Transverse colon (tissue), 4 donors: ENCODE measurements around the gene SNPH. TPM values are rescaled to one million over a fixed set of nuclear protein-coding genes. Genes with fewer than 3 reads are reported as not detected.
"Not testable (repeated sequence)": the region's sequence is repeated elsewhere in the genome, so short reads cannot be mapped to it uniquely, and the experiment has no call there.

Source experiments
- DNase-seq: peaks from one replicate; pipeline ENCODE4 v3.0.0-alpha.2; 2019
- H3K27ac ChIP-seq, 4 donors: fragments of 200-600 bp; sonication (generic); 2 replicates each; pipeline ENCODE4 v1.5.1; 2016 to 2018; ENCODE audit warnings: inconsistent platforms in 4 of 4
- H3K27me3 ChIP-seq: fragments of 200-600 bp; sonication (generic); 2 replicates; pipeline ENCODE4 v1.5.1; 2017; ENCODE audit warnings: inconsistent platforms
- H3K36me3 ChIP-seq, 4 donors: fragments of 200-600 bp; sonication (generic); 2 replicates each; pipeline ENCODE4 v1.5.1; 2017 to 2019; ENCODE audit warnings: inconsistent platforms in 4 of 4
- H3K4me1 ChIP-seq, 4 donors: fragments of 200-600 bp; sonication (generic); 2 replicates each; pipeline ENCODE4 v1.5.1; 2017 to 2020; ENCODE audit warnings: inconsistent platforms in 4 of 4
- H3K4me3 ChIP-seq, 4 donors: fragments of 200-600 bp; sonication (generic); 1 replicate in 1 of 4; 2 replicates in 3 of 4; pipeline versions ENCODE4 v1.5.1 to v1.6.1; 2017 to 2019; ENCODE audit warnings: inconsistent platforms in 4 of 4
- H3K9me3 ChIP-seq, 2 donors: fragments of 200-600 bp; sonication (generic); 2 replicates each; pipeline ENCODE4 v1.5.1; 2017 to 2019; ENCODE audit warnings: inconsistent platforms in 2 of 2
- EP300 ChIP-seq: sonication (generic); formaldehyde crosslinking; IDR thresholded peaks from one replicate; pipeline ENCODE4 v1.6.1; 2017; ENCODE audit warnings: antibody characterized with exemption, low read depth
- POLR2A ChIP-seq: fragments of 450-650 bp; IDR thresholded peaks from one replicate; pipeline ENCODE4 v1.6.1; 2016; ENCODE audit warnings: antibody characterized with exemption, mild to moderate bottlenecking, moderate library complexity
- POLR2AphosphoS5 ChIP-seq, 3 donors: sonication (generic); formaldehyde crosslinking; IDR thresholded peaks; one replicate each; pipeline ENCODE4 v1.6.1; 2016; ENCODE audit warnings: antibody characterized with exemption in 3 of 3
- WGBS, 2 donors: methylation state at CpG; one replicate each; pipeline ENCODE4 v1.1.5; 2018; ENCODE audit warnings: low coverage in 1 of 2; 5-methylcytosine and 5-hydroxymethylcytosine counted together
- in situ Hi-C, 4 donors: fragments of 200-750 bp; cut with MboI; loops; one replicate each; pipeline versions ENCODE4 v1.15.0 to v1.15.1; 2017; ENCODE audit warnings: low sequenced_read_pairs in 3 of 4, low pct_ligation_motif_present in 1 of 4, low pct_unique_long_range_greater_than_20kb in 1 of 4
- intact Hi-C: fragments of 100-400 bp; cut with DNase I; formaldehyde crosslinking; loops from one replicate; pipeline ENCODE4 v1.15.1; 2023; ENCODE audit warnings: low total_unique reads
- total RNA-seq, 4 donors: library from RNA; depleted of rRNA; stranded (reverse); fragments of >200 nt; gene quantifications; one replicate each; pipeline ENCODE4 v1.1.0, GENCODE V29; 2016
- TF ChIP-seq, protein P1 (sequence below), 5 experiments: fragments of 200-600 bp in 3 of 5; fragments of 450-650 bp in 2 of 5; sonication (generic) in 3 of 5; IDR thresholded peaks; 1 replicate in 2 of 5; 2 replicates in 3 of 5; pipeline ENCODE4 v1.5.1; 2016 to 2017; ENCODE audit warnings: antibody characterized with exemption in 5 of 5, inconsistent platforms in 3 of 5, mild to moderate bottlenecking in 2 of 5, moderate library complexity in 1 of 5

The SNPH gene, protein sequence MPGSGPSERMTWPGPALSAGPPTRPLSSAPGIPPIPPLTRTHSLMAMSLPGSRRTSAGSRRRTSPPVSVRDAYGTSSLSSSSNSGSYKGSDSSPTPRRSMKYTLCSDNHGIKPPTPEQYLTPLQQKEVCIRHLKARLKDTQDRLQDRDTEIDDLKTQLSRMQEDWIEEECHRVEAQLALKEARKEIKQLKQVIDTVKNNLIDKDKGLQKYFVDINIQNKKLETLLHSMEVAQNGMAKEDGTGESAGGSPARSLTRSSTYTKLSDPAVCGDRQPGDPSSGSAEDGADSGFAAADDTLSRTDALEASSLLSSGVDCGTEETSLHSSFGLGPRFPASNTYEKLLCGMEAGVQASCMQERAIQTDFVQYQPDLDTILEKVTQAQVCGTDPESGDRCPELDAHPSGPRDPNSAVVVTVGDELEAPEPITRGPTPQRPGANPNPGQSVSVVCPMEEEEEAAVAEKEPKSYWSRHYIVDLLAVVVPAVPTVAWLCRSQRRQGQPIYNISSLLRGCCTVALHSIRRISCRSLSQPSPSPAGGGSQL
- total RNA-seq, result 1 to 10 TPM; 2.2 to 2.6 (median 2.3) TPM

DNA sequence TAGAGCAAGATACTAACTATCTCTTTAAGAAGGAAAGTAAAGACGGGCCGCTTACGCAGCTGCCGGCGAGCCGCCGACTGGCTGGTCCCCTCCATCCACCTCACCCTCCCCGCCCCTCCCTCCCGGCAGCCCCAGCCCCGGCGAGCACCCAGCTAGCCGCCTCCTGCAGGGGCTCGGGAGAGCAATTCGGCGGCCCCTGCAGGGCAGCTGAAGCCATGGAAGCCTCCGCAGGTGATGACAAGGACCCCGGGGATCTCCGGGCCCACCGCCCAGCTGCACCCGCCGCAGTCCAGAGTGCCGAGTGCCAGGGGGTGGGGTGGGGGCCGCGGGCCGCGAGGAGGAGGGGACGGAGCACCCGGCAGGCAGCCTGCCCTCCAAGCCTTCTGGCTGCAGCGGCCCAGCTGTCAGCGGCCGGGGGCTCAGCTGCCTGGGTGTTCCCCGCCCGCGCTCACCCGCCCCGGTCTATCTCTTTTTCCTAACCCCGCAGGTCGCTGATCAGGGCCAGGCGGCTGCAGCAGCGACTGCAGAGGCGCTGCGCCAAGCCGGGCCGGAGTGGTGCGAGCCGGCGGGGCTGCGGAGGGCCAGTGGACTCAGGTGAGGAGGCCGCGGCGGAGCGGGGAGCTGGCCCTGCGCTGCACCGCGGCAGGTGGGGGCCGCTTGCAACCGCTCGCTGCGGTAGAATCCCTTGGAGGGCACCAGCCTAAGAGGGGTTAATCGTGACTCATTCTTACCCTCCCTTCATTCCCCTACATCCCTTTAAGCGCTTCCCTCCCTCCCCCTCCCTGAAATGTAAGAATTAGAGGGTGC lies at the start of gene SNPH:
TSS of gene SNPH (plus strand) at position 128 of the 807 bp plus-strand sequence. CDS start 29,946 bp downstream, outside the sequence.
- WGBS, 2 donors, result 1% methylated on average over 39 of the region's 61 CpGs; no CpG with 5 or more reads in 1 of the 2 donors
- DNase-seq, result peak; percentile 81
- peak in 1 of 3 donors; percentile 29 for TF ChIP-seq POLR2AphosphoS5 (IDR thresholded peaks at IDR 0.05)
- TF ChIP-seq, protein P1, sequence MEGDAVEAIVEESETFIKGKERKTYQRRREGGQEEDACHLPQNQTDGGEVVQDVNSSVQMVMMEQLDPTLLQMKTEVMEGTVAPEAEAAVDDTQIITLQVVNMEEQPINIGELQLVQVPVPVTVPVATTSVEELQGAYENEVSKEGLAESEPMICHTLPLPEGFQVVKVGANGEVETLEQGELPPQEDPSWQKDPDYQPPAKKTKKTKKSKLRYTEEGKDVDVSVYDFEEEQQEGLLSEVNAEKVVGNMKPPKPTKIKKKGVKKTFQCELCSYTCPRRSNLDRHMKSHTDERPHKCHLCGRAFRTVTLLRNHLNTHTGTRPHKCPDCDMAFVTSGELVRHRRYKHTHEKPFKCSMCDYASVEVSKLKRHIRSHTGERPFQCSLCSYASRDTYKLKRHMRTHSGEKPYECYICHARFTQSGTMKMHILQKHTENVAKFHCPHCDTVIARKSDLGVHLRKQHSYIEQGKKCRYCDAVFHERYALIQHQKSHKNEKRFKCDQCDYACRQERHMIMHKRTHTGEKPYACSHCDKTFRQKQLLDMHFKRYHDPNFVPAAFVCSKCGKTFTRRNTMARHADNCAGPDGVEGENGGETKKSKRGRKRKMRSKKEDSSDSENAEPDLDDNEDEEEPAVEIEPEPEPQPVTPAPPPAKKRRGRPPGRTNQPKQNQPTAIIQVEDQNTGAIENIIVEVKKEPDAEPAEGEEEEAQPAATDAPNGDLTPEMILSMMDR (IDR thresholded peaks at IDR 0.05), result no peak
- in situ Hi-C loops (no loop called here), intact Hi-C loops (no loop called here)
- Histone ChIP-seq H3K27ac (peak within 1 kb of the TSS; percentile 54 to 76 (median 73)), H3K9me3 (no peaks in the 10 kb centered on the region), H3K4me1 (peaks cover 0 to 16% (median 14%) of the 10 kb centered on the region in 4 donors), H3K36me3 (no peaks in the 10 kb centered on the region), H3K4me3 (peak within 1 kb of the TSS; percentile 52 to 76 (median 72)), H3K27me3 (no peaks in the 10 kb centered on the region)

DNA sequence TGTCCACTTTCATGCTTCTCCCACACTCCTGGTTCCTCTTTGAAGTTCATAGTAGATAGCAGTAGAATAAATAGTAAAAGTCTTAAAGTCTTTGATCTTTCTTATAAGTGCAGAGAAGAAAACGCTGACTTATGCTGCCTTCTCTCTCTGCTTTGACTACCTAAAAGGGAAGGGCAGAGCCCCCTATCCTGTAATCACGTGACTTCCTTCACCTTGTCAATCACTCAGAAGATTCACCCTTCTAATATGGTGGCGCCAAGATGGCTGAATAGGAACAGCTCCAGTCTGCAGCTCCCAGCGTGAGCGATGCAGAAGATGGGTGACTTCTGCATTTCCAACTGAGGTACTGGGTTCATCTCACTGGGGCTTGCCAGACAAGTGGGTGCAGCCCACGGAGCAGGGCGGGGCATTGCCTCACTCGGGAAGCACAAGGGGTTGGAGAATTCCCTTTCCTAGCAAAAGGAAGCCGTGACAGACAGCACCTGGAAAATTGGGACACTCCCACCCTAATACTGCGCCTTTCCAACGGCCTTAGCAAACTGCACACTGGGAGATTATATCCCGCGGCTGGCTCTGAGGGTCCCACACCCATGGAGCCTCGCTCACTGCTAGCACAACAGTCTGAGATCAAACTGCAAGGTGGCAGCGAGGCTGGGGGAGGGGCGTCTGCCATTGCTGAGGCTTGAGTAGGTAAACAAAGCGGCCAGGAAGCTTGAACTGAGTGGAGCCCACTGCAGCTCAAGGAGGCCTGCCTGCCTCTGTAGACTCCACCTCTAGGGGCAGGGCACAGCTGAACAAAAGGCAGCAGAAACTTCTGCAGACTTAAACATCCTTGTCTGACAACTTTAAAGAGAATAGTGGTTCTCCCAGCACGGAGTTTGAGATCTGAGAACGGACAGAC lies 49.3 kb upstream of the SNPH start:
- DNase-seq, intact Hi-C loops, H3K4me1 ChIP-seq, H3K27ac ChIP-seq, H3K9me3 ChIP-seq, H3K4me3 ChIP-seq, H3K36me3 ChIP-seq, H3K27me3 ChIP-seq: not testable (repeated sequence)
- in situ Hi-C loops, result loop anchor here (10.0 to 25.0 kb wide), 3 partner anchors 92 to 404 kb away; no protein-coding TSS in a partner anchor
- WGBS, 2 donors, result 60 to 73% methylated on average over 3 to 16 of the region's 19 CpGs

DNA sequence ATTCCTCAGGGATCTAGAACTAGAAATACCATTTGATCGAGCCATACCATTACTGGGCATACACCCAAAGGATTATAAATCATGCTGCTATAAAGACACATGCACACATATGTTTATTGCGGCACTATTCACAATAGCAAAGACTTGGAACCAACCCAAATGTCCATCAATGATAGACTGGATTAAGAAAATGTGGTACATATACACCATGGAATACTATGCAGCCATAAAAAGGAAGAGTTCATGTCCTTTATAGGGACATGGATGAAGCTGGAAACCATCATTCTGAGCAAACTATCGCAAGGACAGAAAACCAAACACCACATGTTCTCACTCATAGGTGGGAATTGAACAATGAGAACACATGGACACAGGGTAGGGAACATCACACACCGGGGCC lies 43.3 kb upstream of the SNPH start:
- peaks cover 18% of the 10 kb centered on the region for H3K27me3 ChIP-seq
- DNase-seq, H3K9me3 ChIP-seq, intact Hi-C loops, H3K36me3 ChIP-seq, H3K4me3 ChIP-seq, H3K27ac ChIP-seq: not testable (repeated sequence)
- in situ Hi-C loops, result loop anchor here in 2 of 4 donors (25.0 kb wide), 1 partner anchor 410 kb away; no protein-coding TSS in a partner anchor
- H3K4me1 ChIP-seq, result peaks cover 9 to 20% (median 17%) of the 10 kb centered on the region in 4 donors
- WGBS, 2 donors, result 74% methylated on average over 4 of the region's 4 CpGs; no CpG with 5 or more reads in 1 of the 2 donors

GRCh38 chr20:1224205-1224890 lies 41.7 kb upstream of the SNPH start:
- Histone ChIP-seq H3K27ac (no peak overlapping the region), H3K4me1 (peaks cover 9 to 20% (median 17%) of the 10 kb centered on the region in 4 donors), H3K9me3 (no peaks in the 10 kb centered on the region), H3K27me3 (peaks cover 34% of the 10 kb centered on the region), H3K4me3 (no peak overlapping the region), H3K36me3 (no peaks in the 10 kb centered on the region)
- no peak for DNase-seq
- intact Hi-C loops (no loop called here), in situ Hi-C loops (loop anchor here in 2 of 4 donors (25.0 kb wide), 1 partner anchor 412 kb away; no protein-coding TSS in a partner anchor)
- TF ChIP-seq POLR2A, result no peak
- 85% methylated on average over 20 of the region's 20 CpGs; no CpG with 5 or more reads in 1 of the 2 donors for WGBS, 2 donors

DNA sequence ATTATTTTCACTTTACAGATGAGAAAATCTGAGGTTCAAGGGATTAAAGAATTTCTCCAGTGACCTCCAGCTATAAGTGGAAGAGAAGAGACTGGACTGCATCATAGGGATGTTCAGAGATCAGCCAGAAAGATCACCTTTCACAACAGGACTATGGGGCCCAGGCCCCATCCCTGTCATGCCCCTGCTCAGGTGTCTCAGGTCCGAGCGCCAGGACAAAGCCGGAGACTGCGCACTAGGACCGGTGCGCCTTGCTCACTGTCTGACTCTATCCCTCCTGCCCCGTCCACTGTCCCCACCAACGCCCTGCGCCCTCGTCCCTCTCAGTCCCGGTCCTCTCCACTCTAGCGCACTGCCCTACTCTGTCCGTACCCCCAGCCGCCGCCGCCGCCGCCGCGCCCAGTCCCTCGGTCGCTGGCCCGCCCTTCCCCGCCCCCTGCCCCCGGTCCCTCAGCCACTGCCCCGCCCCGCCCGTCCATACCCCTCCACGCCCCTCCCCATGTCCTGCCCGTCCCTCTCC lies 40.8 kb upstream of the SNPH start:
- H3K27me3 ChIP-seq, result peaks cover 44% of the 10 kb centered on the region
- H3K27ac ChIP-seq, result peak overlapping the region; percentile 14 to 55 (median 30)
- peak overlapping the region in 3 of 4 donors; percentile 2 to 85 (median 36) for H3K4me3 ChIP-seq
- no peak for TF ChIP-seq EP300
- TF ChIP-seq POLR2A, result no peak
- TF ChIP-seq POLR2AphosphoS5 (IDR thresholded peaks at IDR 0.05), result no peak
- TF ChIP-seq, protein P1 (IDR thresholded peaks at IDR 0.05), result no peak
- intact Hi-C loops (no loop called here), in situ Hi-C loops (no loop called here)
- H3K4me1 ChIP-seq, result peaks cover 9 to 20% (median 17%) of the 10 kb centered on the region in 4 donors
- DNase-seq, result no peak
- WGBS, 2 donors, result 9% methylated on average over 23 of the region's 30 CpGs; no CpG with 5 or more reads in 1 of the 2 donors
- no peaks in the 10 kb centered on the region for H3K9me3 ChIP-seq
- H3K36me3 ChIP-seq, result no peaks in the 10 kb centered on the region
